GM18520 (cell line): ENCODE results near the gene UBE3B.

ENCODE experiments used
- ATAC-seq: cut with Tn5 transposase; IDR thresholded peaks from one replicate; pipeline ENCODE4 v1.9.1; 2021; ENCODE audit not compliant: unreplicated experiment

UBE3B gene

GRCh38 chr12:109567967-109568366 is 90.5 kb downstream of the UBE3B start:
- ATAC-seq: no peak

GRCh38 chr12:109568486-109568885 is 91.1 kb downstream of the UBE3B start:
- ATAC-seq: no peak

GRCh38 chr12:109571773-109572505 is 94.5 kb downstream of the UBE3B start:
- no peak for ATAC-seq

GRCh38 chr12:109572506-109572845 is 95.0 kb downstream of the UBE3B start:
- ATAC-seq: no peak

GRCh38 chr12:109573029-109573913 is 95.8 kb downstream of the UBE3B start, which contains the start of the genes MMAB and MVK:
Gene MMAB, minus strand, starts transcription at chr12:109573504. Its CDS starts 24 bp downstream, at chr12:109573480.
Gene MVK, plus strand, starts transcription at chr12:109573794. Its CDS starts 1,029 bp downstream, at chr12:109574823.
- ATAC-seq: peak; percentile 93

GRCh38 chr12:109573914-109574244 is 96.4 kb downstream of the UBE3B start:
- no peak for ATAC-seq

GRCh38 chr12:109575683-109576082 is 98.2 kb downstream of the UBE3B start:
- no peak for ATAC-seq

GRCh38 chr12:109577311-109577710 is 99.9 kb downstream of the UBE3B start:
- no peak for ATAC-seq

GRCh38 chr12:109578330-109578927 is 101.0 kb downstream of the UBE3B start:
- no peak for ATAC-seq

- ATAC-seq: no peak
Observed at GRCh38 chr12:109579639-109580038, 102.2 kb downstream of the UBE3B start.

- ATAC-seq: no peak
Observed at GRCh38 chr12:109580272-109580671, 102.8 kb downstream of the UBE3B start.

- ATAC-seq: no peak
Observed at GRCh38 chr12:109580684-109581333, 103.4 kb downstream of the UBE3B start.

GRCh38 chr12:109581334-109581691 is 103.9 kb downstream of the UBE3B start:
- no peak for ATAC-seq

- no peak for ATAC-seq
Observed at GRCh38 chr12:109581856-109582255, 104.4 kb downstream of the UBE3B start.

GRCh38 chr12:109582636-109583035 is 105.2 kb downstream of the UBE3B start:
- no peak for ATAC-seq

- no peak for ATAC-seq
Observed at GRCh38 chr12:109583733-109584132, 106.3 kb downstream of the UBE3B start.
